Stomach (tissue), 4 donors: ENCODE measurements around the gene PALM3.

Experiments used
- EP300 ChIP-seq: sonication (generic); formaldehyde crosslinking; IDR thresholded peaks from one replicate; pipeline ENCODE4 v1.6.1; 2017; ENCODE audit warnings: antibody characterized with exemption
- POLR2AphosphoS5 ChIP-seq, 3 donors: sonication (generic); formaldehyde crosslinking; IDR thresholded peaks; one replicate each; pipeline ENCODE4 v1.6.1; 2016; ENCODE audit warnings: antibody characterized with exemption in 3 of 3
- TF ChIP-seq, protein P1 (sequence below), 7 experiments: fragments of 450-650 bp in 4 of 7; fragments of 200-600 bp in 3 of 7; sonication (generic) in 3 of 7; IDR thresholded peaks; one replicate each; pipeline ENCODE4 v1.5.1; 2016 to 2019; ENCODE audit warnings: antibody characterized with exemption in 7 of 7, control low read depth in 2 of 7, mild to moderate bottlenecking in 1 of 7

DNA sequence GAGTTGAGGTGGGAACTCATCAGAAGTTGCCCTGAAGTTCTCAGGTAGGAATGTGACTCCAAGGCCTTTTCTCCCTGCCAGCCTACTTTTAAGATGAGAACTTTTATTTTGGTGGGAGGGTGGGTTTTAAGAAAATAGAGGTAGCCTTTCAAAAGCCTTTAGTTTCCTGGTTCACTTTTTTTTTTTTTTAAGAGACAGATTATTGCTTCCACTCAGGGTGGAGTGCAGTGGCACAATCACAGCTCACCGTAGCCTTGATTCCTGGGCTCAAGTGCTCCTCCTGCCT is 20.7 kb upstream of the PALM3 start:
- TF ChIP-seq EP300 (no peak), POLR2AphosphoS5 (IDR thresholded peaks at IDR 0.05) (no peak)
- TF ChIP-seq, protein P1, sequence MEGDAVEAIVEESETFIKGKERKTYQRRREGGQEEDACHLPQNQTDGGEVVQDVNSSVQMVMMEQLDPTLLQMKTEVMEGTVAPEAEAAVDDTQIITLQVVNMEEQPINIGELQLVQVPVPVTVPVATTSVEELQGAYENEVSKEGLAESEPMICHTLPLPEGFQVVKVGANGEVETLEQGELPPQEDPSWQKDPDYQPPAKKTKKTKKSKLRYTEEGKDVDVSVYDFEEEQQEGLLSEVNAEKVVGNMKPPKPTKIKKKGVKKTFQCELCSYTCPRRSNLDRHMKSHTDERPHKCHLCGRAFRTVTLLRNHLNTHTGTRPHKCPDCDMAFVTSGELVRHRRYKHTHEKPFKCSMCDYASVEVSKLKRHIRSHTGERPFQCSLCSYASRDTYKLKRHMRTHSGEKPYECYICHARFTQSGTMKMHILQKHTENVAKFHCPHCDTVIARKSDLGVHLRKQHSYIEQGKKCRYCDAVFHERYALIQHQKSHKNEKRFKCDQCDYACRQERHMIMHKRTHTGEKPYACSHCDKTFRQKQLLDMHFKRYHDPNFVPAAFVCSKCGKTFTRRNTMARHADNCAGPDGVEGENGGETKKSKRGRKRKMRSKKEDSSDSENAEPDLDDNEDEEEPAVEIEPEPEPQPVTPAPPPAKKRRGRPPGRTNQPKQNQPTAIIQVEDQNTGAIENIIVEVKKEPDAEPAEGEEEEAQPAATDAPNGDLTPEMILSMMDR (IDR thresholded peaks at IDR 0.05), result no peak
